ENCODE measurements around the gene KIF25. TPM values are rescaled to one million over a fixed set of nuclear protein-coding genes. Genes with fewer than 3 reads are reported as not detected.

Gene KIF25
- total RNA-seq, 1 experiment from 2014 or later, result 0.28 TPM

GRCh38 chr6:167966540-167966905 lies 30.9 kb upstream of the KIF25 start (continued):
- TF ChIP-seq AFF4 (CRISPR knock-in tag; IDR thresholded peaks at IDR 0.05; ENCODE audit: borderline replicate concordance), result no peak
- TF ChIP-seq PRRX2 (CRISPR knock-in tag; IDR thresholded peaks at IDR 0.05), result no peak
- no peak for TF ChIP-seq ATF6 (CRISPR knock-in tag; IDR thresholded peaks at IDR 0.05)
- TF ChIP-seq ATF1 (CRISPR knock-in tag; IDR thresholded peaks at IDR 0.05), result no peak
- TF ChIP-seq ZSCAN18 (CRISPR knock-in tag; IDR thresholded peaks at IDR 0.05), result no peak
- no peak for TF ChIP-seq NR1H2 (CRISPR knock-in tag; IDR thresholded peaks at IDR 0.05)

- Mint-ChIP-seq H3K36me3 (peaks cover 59% of the 10 kb centered on the region), H3K27me3 (ENCODE audit: low read depth) (no peaks in the 10 kb centered on the region), H3K27ac (no peak overlapping the region), H3K4me3 (no peak overlapping the region), H3K9me3 (no peaks in the 10 kb centered on the region), H3K4me1 (peaks cover 12% of the 10 kb centered on the region)
- DNase-seq (ENCODE audit: low spot score) (peak; percentile 83), ATAC-seq (peak; percentile 86)
- POLR2A ChIA-PET, result no interaction called here
- no peak for TF ChIP-seq JAZF1 (CRISPR knock-in tag; IDR thresholded peaks at IDR 0.05)
- no peak for TF ChIP-seq ZNF232 (CRISPR knock-in tag; IDR thresholded peaks at IDR 0.05)
- no peak for TF ChIP-seq E2F5 (CRISPR knock-in tag; IDR thresholded peaks at IDR 0.05)
- no peak for TF ChIP-seq CREB1 (CRISPR knock-in tag; IDR thresholded peaks at IDR 0.05)
- no peak for TF ChIP-seq PRRX2 (CRISPR knock-in tag; IDR thresholded peaks at IDR 0.05)
- peak; percentile 60 for TF ChIP-seq CTCF (IDR thresholded peaks at IDR 0.05)
- no peak for TF ChIP-seq MXD4 (CRISPR knock-in tag; IDR thresholded peaks at IDR 0.05; ENCODE audit: borderline replicate concordance)
- TF ChIP-seq ETV6 (CRISPR knock-in tag; IDR thresholded peaks at IDR 0.05), result no peak
- CTCF ChIA-PET, result interaction anchor here (0.5 to 1.9 kb wide), 21 partner anchors 9 to 617 kb away, joined by 3 to 17 read pairs (median 4); no protein-coding TSS in a partner anchor
These were observed 29.4 kb upstream of the KIF25 start for GRCh38 chr6:167968091-167968490.

GRCh38 chr6:167970230-167970629 lies 27.2 kb upstream of the KIF25 start:
- Mint-ChIP-seq H3K27ac (no peak overlapping the region), H3K9me3 (no peaks in the 10 kb centered on the region), H3K36me3 (peaks cover 44% of the 10 kb centered on the region), H3K4me1 (peaks cover 25% of the 10 kb centered on the region), H3K4me3 (no peak overlapping the region), H3K27me3 (ENCODE audit: low read depth) (no peaks in the 10 kb centered on the region)
- TF ChIP-seq KAT7 (CRISPR knock-in tag; IDR thresholded peaks at IDR 0.05; ENCODE audit: borderline replicate concordance), result no peak
- no peak for TF ChIP-seq ZSCAN18 (CRISPR knock-in tag; IDR thresholded peaks at IDR 0.05)
- ChIA-PET CTCF (no interaction called here), POLR2A (no interaction called here)
- ATAC-seq, result no peak
- no peak for DNase-seq (ENCODE audit: low spot score)

All from WTC11 (cell line).